Mesendoderm (in vitro differentiated cells): ENCODE measurements around the gene NUDT15.

Experiments used
- DNase-seq: peaks from one replicate; pipeline ENCODE4 v3.0.0; 2013
- H2AK5ac ChIP-seq: 2 replicates; pipeline ENCODE4 v1.6.1; 2013; ENCODE audit warnings: low read length, inconsistent platforms
- H2BK120ac ChIP-seq: 2 replicates; pipeline ENCODE4 v1.6.1; 2013; ENCODE audit warnings: low read depth, mild to moderate bottlenecking, low read length, moderate library complexity, mixed read lengths
- H2BK15ac ChIP-seq: replicated peaks from 2 replicates; pipeline ENCODE4 v1.6.1; 2013; ENCODE audit warnings: low read depth, mild to moderate bottlenecking, moderate library complexity
- H2BK5ac ChIP-seq: 2 replicates; pipeline ENCODE4 v1.6.1; 2013; ENCODE audit warnings: low read length, inconsistent platforms
- H3K18ac ChIP-seq: 2 replicates; pipeline ENCODE4 v1.6.1; 2013; ENCODE audit warnings: mild to moderate bottlenecking, low read length, mixed read lengths
- H3K23ac ChIP-seq: one replicate; pipeline ENCODE4 v1.6.1; 2013; ENCODE audit warnings: low read length
- H3K27ac ChIP-seq: 2 replicates; pipeline ENCODE4 v1.5.1; 2013; ENCODE audit warnings: low read depth, mild to moderate bottlenecking, inconsistent platforms, low read length, moderate library complexity
- H3K27me3 ChIP-seq: 2 replicates; pipeline ENCODE4 v1.6.1; 2013; ENCODE audit warnings: low read length, control low read depth, mild to moderate bottlenecking, inconsistent platforms; ENCODE audit not compliant: insufficient read depth, poor library complexity
- H3K36me3 ChIP-seq: 2 replicates; pipeline ENCODE4 v1.6.1; 2013; ENCODE audit warnings: low read length, inconsistent platforms; ENCODE audit not compliant: control insufficient read depth, insufficient read depth
- H3K4ac ChIP-seq: one replicate; pipeline ENCODE4 v1.6.1; 2013; ENCODE audit warnings: low read depth, mild to moderate bottlenecking, low read length, moderate library complexity
- H3K4me1 ChIP-seq: 2 replicates; pipeline ENCODE4 v1.6.1; 2013; ENCODE audit warnings: low read depth, low read length, inconsistent platforms; ENCODE audit not compliant: control insufficient read depth
- H3K4me2 ChIP-seq: 2 replicates; pipeline ENCODE4 v1.6.1; 2013; ENCODE audit warnings: low read length
- H3K4me3 ChIP-seq: 2 replicates; pipeline ENCODE4 v1.5.1; 2013; ENCODE audit warnings: mild to moderate bottlenecking, low read length
- H3K56ac ChIP-seq: one replicate; pipeline ENCODE4 v1.6.1; 2013; ENCODE audit warnings: low read length
- H3K79me1 ChIP-seq: 2 replicates; pipeline ENCODE4 v1.6.1; 2013; ENCODE audit warnings: low read length, inconsistent platforms
- H3K79me2 ChIP-seq: 2 replicates; pipeline ENCODE4 v1.6.1; 2013; ENCODE audit warnings: mild to moderate bottlenecking, low read length; ENCODE audit not compliant: control insufficient read depth, insufficient read depth
- H3K9ac ChIP-seq: 2 replicates; pipeline ENCODE4 v1.6.1; 2013; ENCODE audit warnings: low read length, inconsistent platforms
- H4K5ac ChIP-seq: one replicate; pipeline ENCODE4 v1.6.1; 2013; ENCODE audit warnings: low read length
- H4K8ac ChIP-seq: one replicate; pipeline ENCODE4 v1.6.1; 2013; ENCODE audit warnings: low read depth, mild to moderate bottlenecking, control low read depth, low read length, moderate library complexity
- WGBS: extraction: QIAGEN DNeasy Blood & Tissue Kit; methylation state at CpG from one replicate; pipeline ENCODE4 v1.1.7; 2013; ENCODE audit warnings: low lambda C conversion rate, missing lambda C conversion rate; ENCODE audit not compliant: insufficient coverage; ENCODE audit errors: extremely low coverage; 5-methylcytosine and 5-hydroxymethylcytosine counted together

NUDT15 gene

GRCh38 chr13:48006396-48006795 is 31.1 kb upstream of the NUDT15 start:
- H4K8ac ChIP-seq = no peak overlapping the region
- no peaks in the 10 kb centered on the region for H3K79me2 ChIP-seq
- H2BK5ac ChIP-seq = no peak overlapping the region
- no peak overlapping the region for H2BK15ac ChIP-seq
- no peaks in the 10 kb centered on the region for H3K36me3 ChIP-seq
- no peak overlapping the region for H4K5ac ChIP-seq
- H3K4me3 ChIP-seq = no peak overlapping the region
- H3K56ac ChIP-seq = no peak overlapping the region
- no peaks in the 10 kb centered on the region for H3K27me3 ChIP-seq
- no peak overlapping the region for H3K4ac ChIP-seq
- H2BK120ac ChIP-seq = no peak overlapping the region
- no peaks in the 10 kb centered on the region for H3K79me1 ChIP-seq
- H3K9ac ChIP-seq = no peak overlapping the region
- H3K23ac ChIP-seq = no peak overlapping the region
- H3K4me2 ChIP-seq = no peak overlapping the region
- DNase-seq = no peak
- WGBS = no CpG with 5 or more reads among the region's 1 CpG
- peaks cover 9% of the 10 kb centered on the region for H3K4me1 ChIP-seq
- H3K27ac ChIP-seq = no peak overlapping the region
- H2AK5ac ChIP-seq = no peak overlapping the region
- H3K18ac ChIP-seq = no peak overlapping the region

GRCh38 chr13:48009284-48009683 is 28.2 kb upstream of the NUDT15 start:
- no peak overlapping the region for H4K5ac ChIP-seq
- no peaks in the 10 kb centered on the region for H3K79me2 ChIP-seq
- H3K56ac ChIP-seq = peak overlapping the region; percentile 64
- peaks cover 8% of the 10 kb centered on the region for H3K4me1 ChIP-seq
- H3K9ac ChIP-seq = no peak overlapping the region
- no peak overlapping the region for H3K4me2 ChIP-seq
- no peak overlapping the region for H2BK120ac ChIP-seq
- H2BK15ac ChIP-seq = no peak overlapping the region
- H3K27me3 ChIP-seq = no peaks in the 10 kb centered on the region
- H4K8ac ChIP-seq = no peak overlapping the region
- H3K36me3 ChIP-seq = no peaks in the 10 kb centered on the region
- no peak overlapping the region for H3K27ac ChIP-seq
- no peak overlapping the region for H3K4me3 ChIP-seq
- H3K23ac ChIP-seq = no peak overlapping the region
- H3K79me1 ChIP-seq = no peaks in the 10 kb centered on the region
- H3K18ac ChIP-seq = peak overlapping the region; percentile 3
- WGBS = no CpG with 5 or more reads among the region's 1 CpG
- DNase-seq = peak; percentile 39
- no peak overlapping the region for H3K4ac ChIP-seq
- H2AK5ac ChIP-seq = no peak overlapping the region
- H2BK5ac ChIP-seq = no peak overlapping the region

- no peak for DNase-seq
- Histone ChIP-seq H2BK15ac (no peak overlapping the region), H3K79me1 (no peaks in the 10 kb centered on the region), H3K36me3 (no peaks in the 10 kb centered on the region), H3K27ac (no peak overlapping the region), H2AK5ac (no peak overlapping the region), H2BK5ac (peak overlapping the region; percentile 30), H4K8ac (no peak overlapping the region), H3K27me3 (no peaks in the 10 kb centered on the region), H3K4me2 (no peak overlapping the region), H2BK120ac (no peak overlapping the region), H3K79me2 (no peaks in the 10 kb centered on the region), H3K4me3 (no peak overlapping the region), H3K4me1 (peaks cover 6% of the 10 kb centered on the region), H3K18ac (no peak overlapping the region), H3K23ac (no peak overlapping the region), H3K9ac (no peak overlapping the region), H3K4ac (no peak overlapping the region), H3K56ac (peak overlapping the region; percentile 25), H4K5ac (no peak overlapping the region)
- WGBS = no CpG with 5 or more reads among the region's 4 CpGs
Observed at GRCh38 chr13:48010698-48011097, 26.8 kb upstream of the NUDT15 start.

GRCh38 chr13:48012668-48013067 is 24.9 kb upstream of the NUDT15 start:
- DNase-seq = no peak
- H3K9ac ChIP-seq = no peak overlapping the region
- no peak overlapping the region for H3K56ac ChIP-seq
- no peak overlapping the region for H3K4me3 ChIP-seq
- H3K27ac ChIP-seq = no peak overlapping the region
- H2BK5ac ChIP-seq = no peak overlapping the region
- H3K79me1 ChIP-seq = no peaks in the 10 kb centered on the region
- no peaks in the 10 kb centered on the region for H3K36me3 ChIP-seq
- WGBS = no CpG with 5 or more reads among the region's 1 CpG
- no peaks in the 10 kb centered on the region for H3K79me2 ChIP-seq
- no peak overlapping the region for H3K4ac ChIP-seq
- H2AK5ac ChIP-seq = no peak overlapping the region
- no peak overlapping the region for H3K23ac ChIP-seq
- peaks cover 6% of the 10 kb centered on the region for H3K4me1 ChIP-seq
- H4K8ac ChIP-seq = no peak overlapping the region
- no peaks in the 10 kb centered on the region for H3K27me3 ChIP-seq
- no peak overlapping the region for H2BK15ac ChIP-seq
- H3K18ac ChIP-seq = no peak overlapping the region
- no peak overlapping the region for H3K4me2 ChIP-seq
- H4K5ac ChIP-seq = no peak overlapping the region
- H2BK120ac ChIP-seq = no peak overlapping the region

GRCh38 chr13:48014359-48014758 is 23.2 kb upstream of the NUDT15 start:
- H3K27ac ChIP-seq = no peak overlapping the region
- no peak overlapping the region for H2AK5ac ChIP-seq
- H3K4me3 ChIP-seq = no peak overlapping the region
- peaks cover 6% of the 10 kb centered on the region for H3K4me1 ChIP-seq
- no peaks in the 10 kb centered on the region for H3K79me1 ChIP-seq
- no CpG with 5 or more reads among the region's 2 CpGs for WGBS
- H2BK120ac ChIP-seq = no peak overlapping the region
- H3K23ac ChIP-seq = no peak overlapping the region
- H4K5ac ChIP-seq = no peak overlapping the region
- no peak overlapping the region for H3K56ac ChIP-seq
- H4K8ac ChIP-seq = no peak overlapping the region
- no peaks in the 10 kb centered on the region for H3K79me2 ChIP-seq
- no peak overlapping the region for H3K9ac ChIP-seq
- H3K18ac ChIP-seq = no peak overlapping the region
- H2BK5ac ChIP-seq = no peak overlapping the region
- no peak overlapping the region for H3K4ac ChIP-seq
- DNase-seq = no peak
- no peaks in the 10 kb centered on the region for H3K27me3 ChIP-seq
- H3K36me3 ChIP-seq = no peaks in the 10 kb centered on the region
- H2BK15ac ChIP-seq = no peak overlapping the region
- no peak overlapping the region for H3K4me2 ChIP-seq

DNA sequence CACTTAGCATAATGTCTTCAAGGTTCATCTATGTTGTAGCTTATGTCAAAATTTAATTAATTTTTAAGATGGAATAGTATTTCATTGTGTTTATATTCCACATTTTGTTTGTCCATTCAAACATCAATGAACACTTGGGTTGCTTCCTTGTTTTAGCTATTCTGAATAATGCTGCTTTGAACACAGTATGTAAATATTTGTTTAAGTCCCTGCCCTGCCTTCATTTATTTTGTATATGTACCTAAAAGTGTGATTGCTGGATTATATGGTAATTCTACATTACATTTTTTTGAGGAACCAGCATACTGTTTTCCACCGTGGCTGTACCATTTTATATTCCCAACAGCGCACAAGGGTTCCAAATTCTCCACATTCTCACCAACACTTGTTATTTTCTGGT is 18.9 kb upstream of the NUDT15 start:
- H2BK5ac ChIP-seq = no peak overlapping the region
- H3K79me1 ChIP-seq = no peaks in the 10 kb centered on the region
- no peak overlapping the region for H3K9ac ChIP-seq
- H3K36me3 ChIP-seq = no peaks in the 10 kb centered on the region
- no peak overlapping the region for H3K23ac ChIP-seq
- no peaks in the 10 kb centered on the region for H3K79me2 ChIP-seq
- no peaks in the 10 kb centered on the region for H3K27me3 ChIP-seq
- no CpG with 5 or more reads among the region's 2 CpGs for WGBS
- no peak overlapping the region for H3K4ac ChIP-seq
- no peak overlapping the region for H3K56ac ChIP-seq
- no peak for DNase-seq
- H3K27ac ChIP-seq = no peak overlapping the region
- H3K4me3 ChIP-seq = no peak overlapping the region
- H3K18ac ChIP-seq = no peak overlapping the region
- H4K5ac ChIP-seq = no peak overlapping the region
- no peak overlapping the region for H2BK120ac ChIP-seq
- H2AK5ac ChIP-seq = no peak overlapping the region
- H2BK15ac ChIP-seq = no peak overlapping the region
- no peak overlapping the region for H4K8ac ChIP-seq
- H3K4me2 ChIP-seq = no peak overlapping the region
- H3K4me1 ChIP-seq = no peaks in the 10 kb centered on the region
